SU-DHL-6 (cell line): ENCODE measurements around the gene TUBGCP6.

Source experiments
- EZH2phosphoT487 ChIP-seq: fragments of 200-600 bp; sonication (generic), shearing (Covaris generic); conservative IDR thresholded peaks from 2 replicates; pipeline ENCODE4 v1.6.1; 2018; ENCODE audit warnings: mild to moderate bottlenecking, antibody characterized with exemption, low read length, moderate library complexity, mixed read lengths
- TF ChIP-seq, protein P1 (sequence below): fragments of 200-600 bp; sonication (generic); IDR thresholded peaks from one replicate; pipeline ENCODE4 v1.5.1; 2017; ENCODE audit warnings: antibody characterized with exemption, mild to moderate bottlenecking, low read length, moderate library complexity; ENCODE audit not compliant: insufficient read depth, poor library complexity, severe bottlenecking

- TF ChIP-seq, protein P1, sequence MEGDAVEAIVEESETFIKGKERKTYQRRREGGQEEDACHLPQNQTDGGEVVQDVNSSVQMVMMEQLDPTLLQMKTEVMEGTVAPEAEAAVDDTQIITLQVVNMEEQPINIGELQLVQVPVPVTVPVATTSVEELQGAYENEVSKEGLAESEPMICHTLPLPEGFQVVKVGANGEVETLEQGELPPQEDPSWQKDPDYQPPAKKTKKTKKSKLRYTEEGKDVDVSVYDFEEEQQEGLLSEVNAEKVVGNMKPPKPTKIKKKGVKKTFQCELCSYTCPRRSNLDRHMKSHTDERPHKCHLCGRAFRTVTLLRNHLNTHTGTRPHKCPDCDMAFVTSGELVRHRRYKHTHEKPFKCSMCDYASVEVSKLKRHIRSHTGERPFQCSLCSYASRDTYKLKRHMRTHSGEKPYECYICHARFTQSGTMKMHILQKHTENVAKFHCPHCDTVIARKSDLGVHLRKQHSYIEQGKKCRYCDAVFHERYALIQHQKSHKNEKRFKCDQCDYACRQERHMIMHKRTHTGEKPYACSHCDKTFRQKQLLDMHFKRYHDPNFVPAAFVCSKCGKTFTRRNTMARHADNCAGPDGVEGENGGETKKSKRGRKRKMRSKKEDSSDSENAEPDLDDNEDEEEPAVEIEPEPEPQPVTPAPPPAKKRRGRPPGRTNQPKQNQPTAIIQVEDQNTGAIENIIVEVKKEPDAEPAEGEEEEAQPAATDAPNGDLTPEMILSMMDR = no peak
- 0 out of 2 replicates have a peak, but pooled peaks have one; percentile 59 for TF ChIP-seq EZH2phosphoT487
These were observed 26.0 kb upstream of the TUBGCP6 start for GRCh38 chr22:50270666-50271394.
